Skeletal muscle satellite cell (primary cell): ENCODE measurements around the gene WDR74.
"Not testable (repeated sequence)": the region's sequence is repeated elsewhere in the genome, so short reads cannot be mapped to it uniquely, and the experiment has no call there.

ENCODE experiments used
- H3K27me3 ChIP-seq: 2 replicates; pipeline ENCODE4 v1.7.0; 2013; ENCODE audit warnings: low read length; ENCODE audit not compliant: control insufficient read depth, insufficient read depth
- H3K36me3 ChIP-seq: 2 replicates; pipeline ENCODE4 v1.7.0; 2013; ENCODE audit warnings: mild to moderate bottlenecking, control low read depth, low read length; ENCODE audit not compliant: insufficient read depth
- H3K4me1 ChIP-seq: 2 replicates; pipeline ENCODE4 v1.7.0; 2013; ENCODE audit warnings: low read length; ENCODE audit not compliant: control insufficient read depth, insufficient read depth
- H3K4me2 ChIP-seq: 2 replicates; pipeline ENCODE4 v1.7.0; 2013; ENCODE audit warnings: mild to moderate bottlenecking, low read length
- H3K4me3 ChIP-seq: 2 replicates; pipeline ENCODE4 v1.7.0; 2013; ENCODE audit warnings: low read length
- H3K9ac ChIP-seq: 2 replicates; pipeline ENCODE4 v1.7.0; 2013; ENCODE audit warnings: mild to moderate bottlenecking, low read depth, low read length, moderate library complexity
- H3K9me3 ChIP-seq: replicated peaks from 2 replicates; pipeline ENCODE4 v1.7.0; 2013; ENCODE audit warnings: mild to moderate bottlenecking, control low read depth, low read length

The WDR74 gene

DNA sequence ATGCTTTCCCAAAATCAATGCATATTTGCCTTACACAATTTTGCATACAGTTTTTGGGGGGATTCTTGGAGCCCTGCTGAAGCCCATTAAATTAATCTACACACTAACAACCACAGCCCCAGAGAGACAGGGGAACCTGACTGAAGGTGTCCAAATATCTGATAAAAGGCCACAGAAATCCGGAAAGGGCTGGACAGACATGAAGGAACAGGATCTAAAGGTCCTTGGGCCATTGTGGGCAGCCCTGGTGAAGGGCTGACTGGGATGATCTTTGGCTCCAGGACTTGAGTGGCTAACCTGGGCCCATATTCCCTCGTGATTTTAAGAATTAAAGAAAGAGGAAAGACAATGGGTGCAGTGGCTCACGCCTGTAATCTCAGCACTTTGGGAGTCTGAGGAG is 6.8 kb upstream of the WDR74 start:
- Histone ChIP-seq H3K9ac (no peak overlapping the region), H3K9me3 (no peaks in the 10 kb centered on the region), H3K36me3 (peaks cover under 1% of the 10 kb centered on the region), H3K27me3 (no peaks in the 10 kb centered on the region), H3K4me2 (no peak overlapping the region), H3K4me1 (peaks cover 9% of the 10 kb centered on the region), H3K4me3 (no peak overlapping the region)

DNA sequence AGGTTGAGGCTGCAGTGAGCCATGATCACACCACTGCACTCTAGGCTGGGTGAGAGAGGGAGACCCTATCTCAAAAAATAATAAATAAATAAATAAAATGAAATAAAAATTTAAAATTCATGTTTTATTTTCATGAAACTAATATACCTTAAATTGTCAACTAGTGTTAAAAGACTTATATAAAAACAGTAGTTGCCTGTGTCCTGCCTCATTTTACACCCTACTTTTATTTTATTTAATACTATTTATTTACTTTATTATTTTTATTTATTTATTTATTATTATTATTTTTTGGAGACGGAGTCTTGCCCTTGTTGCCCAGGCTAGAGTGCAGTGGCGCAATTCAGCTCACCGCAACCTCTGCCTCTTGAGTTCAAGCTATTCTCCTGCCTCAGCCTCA is 4.8 kb upstream of the WDR74 start:
- peaks cover 9% of the 10 kb centered on the region for H3K4me1 ChIP-seq
- H3K9me3 ChIP-seq = no peaks in the 10 kb centered on the region
- no peak overlapping the region for H3K4me3 ChIP-seq
- H3K4me2 ChIP-seq = no peak overlapping the region
- no peaks in the 10 kb centered on the region for H3K27me3 ChIP-seq
- H3K9ac ChIP-seq = no peak overlapping the region
- H3K36me3 ChIP-seq = no peaks in the 10 kb centered on the region

DNA sequence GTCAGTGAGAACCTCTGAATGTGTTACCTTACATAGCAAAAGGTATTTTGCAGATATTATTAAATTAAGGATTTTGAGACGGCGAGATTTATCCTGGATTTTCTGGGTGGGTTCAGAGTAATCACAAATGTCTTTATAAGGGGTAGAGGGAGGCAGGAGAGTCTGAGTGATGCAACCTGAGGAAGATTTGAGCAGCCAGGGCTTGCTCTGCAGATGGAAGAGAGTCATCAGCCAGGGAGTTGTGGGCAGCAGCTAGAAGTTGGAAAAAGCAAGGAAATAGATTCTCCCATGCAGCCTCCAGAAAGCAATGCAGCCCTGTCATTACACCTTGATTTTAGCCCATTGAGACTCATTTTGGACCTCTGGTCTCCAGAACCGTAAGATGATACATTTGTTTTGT is 4.1 kb upstream of the WDR74 start:
- Histone ChIP-seq H3K4me3 (no peak overlapping the region), H3K27me3 (no peaks in the 10 kb centered on the region), H3K4me1 (peaks cover 9% of the 10 kb centered on the region), H3K4me2 (no peak overlapping the region), H3K9me3 (no peaks in the 10 kb centered on the region), H3K9ac (no peak overlapping the region), H3K36me3 (no peaks in the 10 kb centered on the region)

DNA sequence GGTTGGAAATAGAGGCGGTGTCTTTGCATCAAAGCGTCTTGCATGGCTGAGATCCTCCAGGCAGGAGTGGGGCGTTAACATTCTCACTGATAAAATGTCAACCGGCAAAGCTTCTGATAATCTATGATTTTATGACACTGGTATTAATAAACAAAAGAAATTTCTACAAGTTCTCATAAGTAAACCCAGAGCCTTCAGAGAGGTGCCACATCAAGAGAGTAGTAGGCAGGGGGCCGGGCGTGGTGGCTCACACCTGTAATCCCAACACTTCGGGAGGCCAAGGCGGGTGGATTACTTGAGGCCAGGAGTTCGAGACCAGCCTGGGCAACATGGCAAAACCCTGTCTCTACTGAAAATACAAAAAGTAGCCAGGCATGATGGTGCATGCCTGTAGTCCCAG is 3.5 kb upstream of the WDR74 start:
- not testable (repeated sequence) for H3K27me3 ChIP-seq

GRCh38 chr11:62842171-62842741 is 2.9 kb upstream of the WDR74 start:
- no peaks in the 10 kb centered on the region for H3K36me3 ChIP-seq

More for the DNA sequence above, 3.5 kb upstream of the WDR74 start:
- Histone ChIP-seq H3K4me2 (peak overlapping the region; percentile 88), H3K9ac (peak overlapping the region; percentile 91)
- not testable (repeated sequence) for H3K4me1 ChIP-seq, H3K36me3 ChIP-seq, H3K9me3 ChIP-seq, H3K4me3 ChIP-seq

DNA sequence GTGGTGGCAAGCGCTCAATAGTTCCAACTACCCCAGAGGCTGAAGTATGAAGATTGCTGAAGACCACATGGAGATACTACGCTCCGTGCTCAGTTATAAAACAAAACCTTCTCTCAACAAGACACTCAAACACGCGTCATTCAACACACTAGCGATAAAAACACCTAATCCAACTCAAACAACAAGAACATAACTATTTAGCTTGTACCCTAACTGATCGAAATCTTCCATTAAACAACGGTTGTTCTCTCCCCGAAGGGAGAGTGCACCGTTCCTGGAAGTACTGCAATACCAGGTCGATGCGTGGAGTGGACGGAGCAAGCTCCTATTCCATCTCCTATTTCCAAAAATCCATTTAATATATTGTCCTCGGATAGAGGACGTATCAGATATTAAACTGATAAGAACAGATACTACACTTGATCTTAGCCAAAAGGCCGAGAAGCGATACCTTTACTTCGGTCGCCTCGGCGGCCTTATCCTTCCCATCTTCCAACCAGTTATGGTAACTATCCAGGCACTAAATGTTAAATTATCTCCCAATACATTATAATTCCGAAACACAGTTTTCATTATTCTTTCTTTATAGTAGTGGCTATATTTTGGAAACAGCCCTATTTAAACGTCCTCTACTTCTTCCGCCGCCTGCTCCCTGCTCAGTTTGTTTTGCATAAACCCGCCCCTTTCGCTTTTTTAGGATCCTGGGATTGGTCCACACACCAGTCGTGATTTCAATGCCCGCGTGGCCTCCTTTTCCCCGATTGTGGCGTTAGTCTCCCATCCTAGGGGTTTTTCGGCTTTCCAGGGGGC is 2.2 kb upstream of the WDR74 start:
- H3K4me1 ChIP-seq = peaks cover 9% of the 10 kb centered on the region
- no peaks in the 10 kb centered on the region for H3K27me3 ChIP-seq
- H3K9me3 ChIP-seq = no peaks in the 10 kb centered on the region
- H3K4me2 ChIP-seq = peak overlapping the region; percentile 88
- H3K9ac ChIP-seq = peak overlapping the region; percentile 91
- H3K4me3 ChIP-seq = peak overlapping the region; percentile 67
- peaks cover under 1% of the 10 kb centered on the region for H3K36me3 ChIP-seq

More at GRCh38 chr11:62842171-62842741, 2.9 kb upstream of the WDR74 start:
- Histone ChIP-seq H3K9ac (peak overlapping the region; percentile 91), H3K4me2 (peak overlapping the region; percentile 88), H3K27me3 (no peaks in the 10 kb centered on the region), H3K4me1 (peaks cover 9% of the 10 kb centered on the region), H3K9me3 (no peaks in the 10 kb centered on the region), H3K4me3 (peak overlapping the region; percentile 67)

- H3K4me2 ChIP-seq = peak overlapping the region; percentile 81
- H3K9ac ChIP-seq = peak overlapping the region; percentile 86
- not testable (repeated sequence) for H3K36me3 ChIP-seq, H3K9me3 ChIP-seq, H3K27me3 ChIP-seq, H3K4me1 ChIP-seq
- H3K4me3 ChIP-seq = peak overlapping the region; percentile 93
Observed at GRCh38 chr11:62840721-62841360, 1.5 kb upstream of the WDR74 start.

DNA sequence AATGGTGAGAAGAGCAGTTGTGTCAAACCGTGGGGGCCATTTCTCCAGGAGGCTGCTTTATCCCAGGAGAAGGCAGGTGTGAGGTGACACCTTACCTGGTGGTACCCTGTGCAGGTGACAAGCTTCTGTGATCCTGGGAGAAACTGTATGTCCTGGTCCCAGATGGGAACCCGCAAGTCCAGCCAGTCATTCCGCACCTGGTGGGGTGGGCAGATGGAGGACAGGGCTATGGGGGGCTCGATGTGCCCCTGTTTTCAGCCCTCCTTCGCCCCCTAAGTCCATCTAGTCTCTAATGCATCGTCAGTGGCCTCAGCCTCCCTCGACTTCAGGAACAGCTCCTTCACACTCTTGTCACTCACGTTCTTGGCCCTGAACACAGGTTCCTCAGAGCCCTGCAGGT is 4.1 kb downstream of the WDR74 start:
- Histone ChIP-seq H3K27me3 (no peaks in the 10 kb centered on the region), H3K9me3 (no peaks in the 10 kb centered on the region), H3K36me3 (peaks cover 29% of the 10 kb centered on the region), H3K9ac (no peak overlapping the region), H3K4me2 (no peak overlapping the region), H3K4me1 (peaks cover 16% of the 10 kb centered on the region), H3K4me3 (no peak overlapping the region)

DNA sequence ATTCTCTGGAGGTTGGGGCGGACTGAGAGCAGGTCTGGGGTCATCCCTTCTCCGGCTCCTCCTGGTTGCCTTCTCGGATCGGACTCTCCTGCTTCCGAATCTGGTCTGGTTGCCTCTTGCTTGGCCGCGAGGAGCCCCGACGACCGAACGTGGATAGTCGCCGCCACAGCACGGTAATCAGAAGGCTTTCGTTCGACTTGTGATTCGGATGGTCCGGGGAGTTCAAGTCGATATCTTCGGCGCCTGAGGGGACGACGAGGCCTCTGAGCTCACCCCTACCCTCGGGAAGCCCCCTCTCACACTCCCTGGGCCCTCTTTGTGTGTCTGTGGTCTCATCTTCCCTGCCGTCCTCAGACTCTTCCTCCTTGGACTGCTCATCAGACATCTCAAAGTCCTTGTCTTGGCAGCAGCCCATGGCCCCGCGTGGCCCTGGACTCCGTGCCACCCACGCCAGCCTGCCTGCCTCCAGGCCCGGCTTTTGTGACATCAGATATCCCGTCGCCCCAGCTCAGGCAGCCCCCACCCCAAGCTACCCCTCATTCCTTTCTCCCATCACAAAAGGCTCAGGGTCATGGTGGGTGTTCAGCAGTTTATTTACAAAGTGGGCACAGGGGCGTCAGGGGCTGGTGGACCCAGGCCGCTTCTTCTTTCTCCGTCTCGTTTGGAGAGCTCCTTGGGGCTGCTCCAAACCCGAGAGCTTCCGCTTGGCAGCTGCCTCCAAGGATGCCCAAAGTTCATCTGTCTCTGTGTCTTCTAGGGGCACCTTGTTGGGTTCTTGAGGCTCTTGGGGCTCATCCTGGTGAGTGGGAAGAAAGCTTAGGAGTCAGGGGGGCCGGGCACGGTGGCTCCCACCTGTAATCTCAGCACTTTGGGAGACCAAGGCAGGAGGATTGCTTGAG is 6.8 kb downstream of the WDR74 start, which contains the start of gene TEX54:
TEX54 (minus strand) TSS at position 506 of the 899 bp plus-strand sequence.
- no peaks in the 10 kb centered on the region for H3K9me3 ChIP-seq
- H3K4me1 ChIP-seq = peaks cover 20% of the 10 kb centered on the region
- peak within 1 kb of the TSS; percentile 100 for H3K4me2 ChIP-seq
- peak within 1 kb of the TSS; percentile 95 for H3K9ac ChIP-seq
- H3K27me3 ChIP-seq = no peaks in the 10 kb centered on the region
- peak within 1 kb of the TSS; percentile 94 for H3K4me3 ChIP-seq
- peaks cover 37% of the 10 kb centered on the region for H3K36me3 ChIP-seq

DNA sequence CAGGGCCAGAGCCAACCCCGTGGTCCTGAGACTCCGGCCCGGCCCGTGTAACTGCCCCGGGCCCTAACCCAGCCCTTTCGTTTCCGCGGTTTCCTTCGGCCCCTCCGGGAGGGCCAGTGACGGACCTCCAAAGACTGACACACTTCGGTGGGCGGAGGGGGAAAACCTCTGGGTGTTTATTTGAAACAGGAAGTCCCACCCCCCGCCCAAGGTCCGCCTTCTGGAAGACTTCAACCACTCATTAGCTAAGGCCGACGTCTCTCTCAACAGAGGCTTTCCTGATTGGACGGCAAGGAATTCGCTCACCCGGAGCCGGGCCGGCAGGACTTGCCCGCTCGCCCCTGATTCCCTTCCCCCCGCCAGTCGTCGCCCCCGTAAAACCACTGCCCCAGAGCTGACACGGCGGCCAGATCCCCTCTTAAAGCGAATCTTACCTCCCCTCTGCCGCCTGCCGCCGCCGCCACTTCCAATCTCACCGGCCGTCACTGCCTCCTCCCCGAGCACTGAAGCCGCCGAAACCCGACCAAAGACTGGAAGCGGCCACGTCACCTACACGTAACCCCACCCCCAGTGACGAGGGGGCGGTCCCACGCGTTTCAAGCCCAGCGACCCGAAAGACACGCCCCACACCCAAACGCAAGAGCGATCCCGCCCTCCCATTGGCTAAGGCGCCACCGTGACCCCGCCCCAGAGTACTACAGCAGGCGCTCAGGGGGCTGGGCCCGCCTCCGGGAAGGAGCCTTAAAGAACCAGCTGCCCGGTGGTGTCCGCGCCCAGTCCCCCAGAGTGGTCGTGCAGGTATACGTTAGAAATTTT is 7.7 kb downstream of the WDR74 start, which contains the start of gene STX5:
STX5 (minus strand) TSS at position 532 of the 816 bp plus-strand sequence. CDS start 808 bp downstream, outside the sequence.
- Histone ChIP-seq H3K4me2 (peak within 1 kb of the TSS; percentile 100), H3K36me3 (peaks cover 45% of the 10 kb centered on the region), H3K9ac (peak within 1 kb of the TSS; percentile 95), H3K27me3 (no peaks in the 10 kb centered on the region), H3K9me3 (no peaks in the 10 kb centered on the region), H3K4me1 (peaks cover 20% of the 10 kb centered on the region), H3K4me3 (peak within 1 kb of the TSS; percentile 94)
